ENCODE results near the gene AOX1. TPM values are rescaled to one million over a fixed set of nuclear protein-coding genes. Genes with fewer than 3 reads are reported as not detected.

The AOX1 gene
- total RNA-seq (2021; fragmentation: NEBNext Ultra II Directional; extraction: Animal tissue kit (Norgen Biotek cat#: 25700)) (4.9 and 5.6 TPM in 2 replicates), polyA plus RNA-seq (2011; rRNA removed) (7.0 and 8.3 TPM in 2 replicates), polyA minus RNA-seq (2011; rRNA and poly(A)+ RNA removed) (39.2 and 55.6 TPM in 2 replicates)
- polyA plus RNA-seq (2011; cell fraction: cytosol; rRNA removed): 5.3 TPM
- polyA plus RNA-seq (2011; cell fraction: nucleus; rRNA removed): 8.5 TPM
- polyA plus RNA-seq (2012, experiment 1 of 2): 4.4 to 4.6 TPM (median 4.5 TPM) in 4 replicates
- 0.20 TPM for polyA plus RNA-seq (2012, experiment 2 of 2)
- 1.3 TPM for polyA plus RNA-seq (2013, experiment 1 of 2)
- polyA plus RNA-seq (2013, experiment 2 of 2): 1.7 TPM
- polyA minus RNA-seq (2011; cell fraction: cytosol; rRNA and poly(A)+ RNA removed): 7.8 TPM
- polyA minus RNA-seq (2011; cell fraction: nucleus; rRNA and poly(A)+ RNA removed): 17.5 TPM
- long read RNA-seq, experiment 1, partial matches to known transcripts: 3 of 4 reads
- long read RNA-seq, experiment 1, other reads (novel, unspliced or antisense): 1 of 4 reads
- long read RNA-seq, experiment 2: 0 reads

DNA sequence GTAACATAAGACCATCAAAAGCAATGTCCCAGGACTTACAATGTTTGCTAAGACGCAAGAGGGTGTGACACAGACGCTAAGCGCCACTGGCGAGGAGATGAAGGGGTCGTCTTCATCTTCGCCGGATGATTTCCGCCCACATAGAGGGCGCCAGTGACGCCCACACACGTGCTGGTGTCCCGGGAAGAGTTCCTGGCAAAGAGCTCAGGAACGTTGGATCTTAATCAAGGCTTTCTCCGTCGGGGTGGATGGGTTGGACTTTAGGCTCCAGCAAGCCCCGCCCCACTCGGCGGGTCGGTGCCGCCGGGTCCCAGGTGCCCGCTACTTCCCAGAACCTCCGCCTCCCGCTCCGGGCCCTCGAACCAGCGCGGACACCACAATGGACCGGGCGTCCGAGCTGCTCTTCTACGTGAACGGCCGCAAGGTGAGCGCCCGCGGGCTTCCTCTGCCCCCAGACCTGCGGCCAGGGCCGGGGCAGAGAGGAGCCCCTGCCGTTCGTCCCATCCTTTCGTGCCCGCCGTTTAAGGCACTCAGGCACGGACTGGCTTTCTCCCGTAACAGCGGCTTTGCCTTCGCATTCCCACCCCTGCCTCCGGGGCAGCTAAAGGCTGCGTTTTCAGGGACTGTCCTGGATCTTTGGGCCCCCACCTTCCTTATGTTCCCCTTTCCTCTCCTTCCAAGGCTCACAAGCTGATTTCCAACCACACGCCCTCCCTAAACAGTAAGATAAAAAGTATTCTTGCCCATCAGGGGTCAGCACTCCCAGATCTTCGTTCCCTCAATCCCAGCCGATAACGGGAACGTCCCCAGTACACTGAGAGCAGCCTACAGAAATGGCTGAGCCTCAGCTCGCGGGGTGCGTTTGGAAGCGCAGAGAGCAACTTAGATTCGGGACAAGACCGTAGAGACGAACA, at the start of gene AOX1:
AOX1 (plus strand) TSS at position 285 of the 914 bp plus-strand sequence; CDS start at position 380, 95 bp downstream.
- Histone ChIP-seq H2BK12ac (ENCODE audit: low read depth, low read length) (peak within 1 kb of the TSS; percentile 50; the same call in 1 of the 2 replicates), H2BK20ac (ENCODE audit: low read length) (peak within 1 kb of the TSS; percentile 19; the same call in 1 of the 2 replicates), H3K9ac (replicated peaks in 1 of 4; ENCODE audit: extremely low read depth in 1 of 4, low read depth in 3 of 4, low read length in 3 of 4) (peak within 1 kb of the TSS in 3 of 4 experiments; percentile 39 to 68 (median 45); a peak in 6 of 7 replicates), H3K27ac (ENCODE audit: low read depth, low read length) (no peak within 1 kb of the TSS; the same call in 1 of the 2 replicates), H3K23me2 (ENCODE audit: low read depth, low read length) (peaks cover 8% of the 10 kb centered on the region), H3K9me3 (ENCODE audit: insufficient read depth in 2 of 2, low read depth in 1 of 2, low read length in 1 of 2) (no peaks in the 10 kb centered on the region), H4K20me1 (replicated peaks in 1 of 2; ENCODE audit: control insufficient read depth in 1 of 2, insufficient read depth in 2 of 2, low read length in 2 of 2) (no peaks in the 10 kb centered on the region), H3K79me2 (ENCODE audit: control insufficient read depth in 1 of 2, insufficient read depth in 2 of 2, low read length in 2 of 2) (no peaks in the 10 kb centered on the region), H4K8ac (ENCODE audit: extremely low read depth, insufficient read depth, low read length) (peak within 1 kb of the TSS; percentile 64), H3K4me3 (ENCODE audit: extremely low read depth in 1 of 4, insufficient read depth in 2 of 4, low read depth in 3 of 4, low read length in 4 of 4) (peak within 1 kb of the TSS; percentile 60 to 77 (median 74)), H2AK5ac (ENCODE audit: low read depth, low read length) (no peak within 1 kb of the TSS), H2AFZ (ENCODE audit: low read length) (peak within 1 kb of the TSS; percentile 94), H2BK15ac (ENCODE audit: low read length) (no peak within 1 kb of the TSS; the same call in 1 of the 2 replicates), H3K18ac (ENCODE audit: extremely low read depth, low read length) (peak within 1 kb of the TSS; percentile 64), H3K4ac (replicated peaks; ENCODE audit: insufficient read length, low read depth, low read length) (no peak within 1 kb of the TSS), H3K4me1 (replicated peaks in 1 of 4; ENCODE audit: control insufficient read depth in 3 of 4, insufficient read depth in 4 of 4, low read length in 3 of 4) (peaks cover 0 to 6% (median 1%) of the 10 kb centered on the region in 4 experiments; a peak in 1 of 7 replicates), H3K4me2 (ENCODE audit: insufficient read depth in 1 of 2, low read depth in 2 of 2, low read length in 2 of 2) (peak within 1 kb of the TSS; percentile 93 to 94), H2BK120ac (replicated peaks; ENCODE audit: low read depth, low read length) (no peak within 1 kb of the TSS), H4K91ac (replicated peaks; ENCODE audit: insufficient read length, low read length) (no peak within 1 kb of the TSS), H3K56ac (replicated peaks; ENCODE audit: insufficient read length, low read depth, low read length) (no peak within 1 kb of the TSS), H3K27me3 (replicated peaks in 1 of 4; ENCODE audit: control insufficient read depth in 3 of 4, extremely low read depth in 1 of 4, insufficient read depth in 3 of 4, low read length in 3 of 4) (peaks cover 0 to 13% (median 8%) of the 10 kb centered on the region in 4 experiments; a peak in 5 of 7 replicates), H3K79me1 (ENCODE audit: low read depth, low read length) (no peaks in the 10 kb centered on the region), H2BK5ac (ENCODE audit: low read depth, low read length) (no peak within 1 kb of the TSS), H3K14ac (ENCODE audit: insufficient read length) (no peak within 1 kb of the TSS), H3K23ac (ENCODE audit: insufficient read length) (no peak within 1 kb of the TSS), H4K5ac (ENCODE audit: insufficient read length, low read depth, low read length) (no peak within 1 kb of the TSS), H3K36me3 (ENCODE audit: control insufficient read depth in 2 of 4, insufficient read depth in 4 of 4, low read length in 3 of 4) (no peaks in the 10 kb centered on the region)
- DNase-seq (ENCODE audit: low read depth in 1 of 2, low spot score in 2 of 2): peak; percentile 68 to 87
- 2% methylated on average over 54 of the region's 62 CpGs; no CpG with 5 or more reads in 1 of the 2 experiments for WGBS, 2 experiments (ENCODE audit: extremely low coverage in 1 of 2, insufficient coverage in 1 of 2, insufficient read length in 1 of 2, insufficient replicate concordance in 2 of 2, low coverage in 1 of 2, low lambda C conversion rate in 2 of 2, missing lambda C conversion rate in 1 of 2)
- FAIRE-seq: peak; percentile 36
- ChIA-PET CTCF (ENCODE audit: partially characterized antibody) (interaction anchor here (0.8 to 4.1 kb wide), 31 partner anchors 9 to 613 kb away, joined by 3 to 25 read pairs (median 5); no protein-coding TSS in a partner anchor), POLR2A (ENCODE audit: partially characterized antibody) (interaction anchor here (0.8 to 1.3 kb wide), 7 partner anchors 11 to 378 kb away, joined by 3 to 4 read pairs (median 3); partner anchors contain the start of gene ORC2)
- TF ChIP-seq BRCA1 (IDR thresholded peaks at IDR 0.05; ENCODE audit: low read depth, low read length) (no peak), ASH2L (IDR thresholded peaks at IDR 0.05; ENCODE audit: low read length) (peak; percentile 81), RBBP5 (IDR thresholded peaks at IDR 0.05; ENCODE audit: borderline replicate concordance, low read depth, low read length) (no peak), ZNF274 (IDR thresholded peaks at IDR 0.05; ENCODE audit: borderline replicate concordance, extremely low read depth, low read length) (no peak), POLR2AphosphoS5 (IDR thresholded peaks at IDR 0.05; ENCODE audit: low read depth, low read length) (peak; percentile 40; the same call in 1 of the 2 replicates), EGR1 (IDR thresholded peaks at IDR 0.05; ENCODE audit: borderline replicate concordance, low read depth, low read length) (peak; percentile 94), SUZ12 (IDR thresholded peaks at IDR 0.05; ENCODE audit: low read length) (0 out of 2 replicates have a peak, but pooled peaks have one; percentile 19)
- TF ChIP-seq, protein P1, sequence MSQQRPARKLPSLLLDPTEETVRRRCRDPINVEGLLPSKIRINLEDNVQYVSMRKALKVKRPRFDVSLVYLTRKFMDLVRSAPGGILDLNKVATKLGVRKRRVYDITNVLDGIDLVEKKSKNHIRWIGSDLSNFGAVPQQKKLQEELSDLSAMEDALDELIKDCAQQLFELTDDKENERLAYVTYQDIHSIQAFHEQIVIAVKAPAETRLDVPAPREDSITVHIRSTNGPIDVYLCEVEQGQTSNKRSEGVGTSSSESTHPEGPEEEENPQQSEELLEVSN (IDR thresholded peaks at IDR 0.05): peak; percentile 84
